Stimulated activated CD4-positive, alpha-beta T cell treated with anti-CD3 and anti-CD28 coated beads, Interleukin-2, amount 100 ng/mL, for 24 hours (primary cell): Measurements from ENCODE around the gene ESD.
"Not testable (repeated sequence)": the region's sequence is repeated elsewhere in the genome, so short reads cannot be mapped to it uniquely, and the experiment has no call there.

ENCODE experiments used
- DNase-seq, 2 donors: peaks; one replicate each; pipeline ENCODE4 v3.0.0-alpha.2; 2020

ESD gene, protein sequence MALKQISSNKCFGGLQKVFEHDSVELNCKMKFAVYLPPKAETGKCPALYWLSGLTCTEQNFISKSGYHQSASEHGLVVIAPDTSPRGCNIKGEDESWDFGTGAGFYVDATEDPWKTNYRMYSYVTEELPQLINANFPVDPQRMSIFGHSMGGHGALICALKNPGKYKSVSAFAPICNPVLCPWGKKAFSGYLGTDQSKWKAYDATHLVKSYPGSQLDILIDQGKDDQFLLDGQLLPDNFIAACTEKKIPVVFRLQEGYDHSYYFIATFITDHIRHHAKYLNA

GRCh38 chr13:46796515-46797474 lies at the start of gene ESD:
ESD (minus strand) TSS chr13:46797161; CDS start chr13:46791413, 5,748 bp downstream.
- DNase-seq: peak; percentile 96 to 97

- DNase-seq: no peak
These were observed 49.8 kb upstream of the ESD start for GRCh38 chr13:46846726-46847125.

GRCh38 chr13:46845146-46845545 lies 48.2 kb upstream of the ESD start:
- DNase-seq: no peak

- DNase-seq: no peak
These were observed 47.5 kb upstream of the ESD start for GRCh38 chr13:46844431-46844830.

DNA sequence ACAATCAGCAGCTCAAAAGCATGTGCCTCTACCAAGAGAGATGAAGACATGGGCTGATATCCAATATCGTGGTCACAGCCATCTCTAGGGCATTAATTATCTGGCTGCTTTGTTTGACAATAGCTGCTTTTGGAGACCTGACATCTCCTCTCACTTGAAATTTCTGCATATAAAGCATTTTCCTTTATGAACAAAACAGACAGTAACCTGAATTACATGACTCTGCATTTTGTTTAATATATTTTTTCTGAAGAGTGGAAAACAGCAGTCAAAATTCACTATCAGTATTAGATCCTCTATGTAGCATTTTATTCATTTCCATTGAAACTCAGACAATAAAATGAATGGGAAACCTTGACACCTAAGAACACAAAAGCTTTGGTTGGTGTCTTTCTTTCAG lies 42.4 kb upstream of the ESD start:
- no peak for DNase-seq

- DNase-seq: no peak
These were observed 37.7 kb upstream of the ESD start for GRCh38 chr13:46834657-46835056.

DNA sequence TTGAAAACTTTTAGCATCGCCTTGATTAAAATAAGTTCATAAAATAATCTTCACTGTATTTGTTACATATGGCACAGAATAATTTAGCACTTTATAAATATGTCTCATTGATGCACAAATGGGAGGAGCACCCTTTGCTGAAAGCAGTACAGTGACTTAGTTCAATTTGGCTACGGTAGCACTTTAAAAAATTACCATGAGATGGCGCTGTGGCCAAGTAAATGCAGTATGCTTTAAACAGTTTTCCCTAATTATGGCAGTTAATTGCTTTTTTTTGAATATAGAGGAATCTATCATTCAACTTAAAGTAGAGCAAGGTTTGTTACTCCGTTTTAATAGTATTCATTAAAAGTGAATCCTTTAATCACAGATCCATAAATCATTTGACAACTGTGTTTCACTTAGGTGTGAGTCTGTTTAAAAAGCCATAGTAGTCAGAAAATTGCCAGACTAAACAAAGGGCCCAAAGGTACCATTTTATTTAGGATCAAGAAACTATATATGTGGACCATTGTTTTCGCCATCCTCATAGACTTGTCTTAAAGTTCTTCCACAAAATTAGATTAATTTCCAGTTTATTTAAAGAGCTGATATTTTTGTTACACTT lies 34.7 kb upstream of the ESD start:
- DNase-seq: peak; percentile 37 to 40

GRCh38 chr13:46830405-46831005 lies 33.5 kb upstream of the ESD start:
- no peak for DNase-seq

- no peak for DNase-seq
These were observed 25.6 kb upstream of the ESD start for GRCh38 chr13:46822551-46822950.

- DNase-seq: no peak
These were observed 21.0 kb upstream of the ESD start for GRCh38 chr13:46817838-46818476.

DNA sequence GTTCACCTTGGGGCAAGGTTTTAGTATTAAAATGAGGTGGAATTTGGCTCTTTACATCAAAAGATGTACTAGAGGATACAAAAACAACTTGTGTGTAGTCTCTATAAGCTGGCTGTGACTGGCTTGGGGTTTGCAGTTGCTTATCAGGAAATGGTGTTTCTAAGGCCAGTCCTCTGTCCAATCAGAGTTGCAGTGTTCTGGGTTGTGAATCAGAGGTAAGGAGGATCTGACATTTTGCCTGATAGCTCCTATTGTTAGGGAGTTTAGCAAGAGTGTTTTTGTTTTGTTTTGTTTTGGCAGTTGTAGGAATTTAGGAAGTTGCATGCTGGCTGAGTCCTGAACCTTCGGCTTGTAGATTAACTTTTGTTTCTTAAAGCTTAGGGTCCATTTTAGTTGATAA lies 20.1 kb upstream of the ESD start:
- DNase-seq: no peak

DNA sequence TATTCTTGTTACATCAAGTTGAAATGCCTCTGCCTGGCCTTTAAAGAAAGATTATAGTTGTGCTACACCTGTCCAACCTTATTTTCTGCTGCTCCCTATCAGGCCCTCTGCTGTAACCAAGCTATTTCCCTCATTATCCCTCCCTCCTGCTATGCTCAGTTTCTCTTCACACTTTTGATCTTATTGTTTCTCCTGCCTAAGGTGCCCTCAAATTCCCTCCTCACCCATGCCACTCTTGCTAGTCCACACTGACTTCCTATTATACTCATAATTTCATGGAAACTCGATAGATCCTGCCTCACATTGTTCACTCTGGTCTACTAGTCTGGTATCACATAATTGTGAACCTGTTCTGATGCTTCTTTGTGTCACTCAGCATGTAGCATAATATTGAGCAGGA lies 19.4 kb upstream of the ESD start:
- DNase-seq: no peak

GRCh38 chr13:46812301-46812797 lies 15.4 kb upstream of the ESD start:
- DNase-seq: no peak

DNA sequence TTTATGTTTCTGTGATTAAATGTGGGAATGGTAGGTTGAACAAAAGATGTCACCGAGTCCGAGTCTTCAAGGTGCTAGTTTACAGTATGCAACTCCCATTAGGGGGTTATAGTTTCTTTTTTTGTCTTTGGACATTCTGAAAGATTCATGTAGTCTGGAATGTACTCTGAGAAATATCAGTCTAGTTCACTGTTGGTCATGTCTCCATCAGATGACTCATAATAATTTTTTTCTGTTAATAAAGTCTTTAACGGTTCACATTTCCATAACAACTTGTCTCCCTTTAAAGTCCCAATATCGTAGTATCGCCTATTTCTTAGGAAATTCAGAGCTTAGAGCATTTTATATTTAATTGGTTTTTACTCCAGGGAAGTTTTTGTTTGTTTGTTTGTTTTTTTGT lies 13.5 kb upstream of the ESD start:
- DNase-seq: no peak

GRCh38 chr13:46804921-46805320 lies 8.0 kb upstream of the ESD start:
- not testable (repeated sequence) for DNase-seq

DNA sequence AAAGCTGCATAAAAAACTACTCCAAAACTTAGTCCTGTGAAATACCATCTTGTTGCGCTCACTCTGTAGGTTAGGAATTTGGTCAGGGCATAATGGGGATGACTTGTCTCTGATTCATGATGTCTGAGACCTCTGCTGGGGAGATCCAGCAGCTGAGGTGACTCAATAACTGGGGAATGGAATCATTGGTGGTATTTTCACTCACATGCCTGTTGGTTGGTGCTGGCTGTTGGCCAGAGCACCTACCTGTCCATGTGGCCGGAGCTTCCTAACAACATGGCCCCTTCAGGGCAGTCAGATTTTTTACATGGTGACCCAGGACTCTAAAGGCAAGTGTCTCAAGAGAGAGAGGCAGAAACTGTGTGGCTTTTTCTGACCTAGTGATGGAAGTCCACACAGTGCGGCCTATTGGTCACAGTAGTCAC lies 7.4 kb upstream of the ESD start:
- DNase-seq: no peak

GRCh38 chr13:46803586-46803985 lies 6.6 kb upstream of the ESD start:
- no peak for DNase-seq

DNA sequence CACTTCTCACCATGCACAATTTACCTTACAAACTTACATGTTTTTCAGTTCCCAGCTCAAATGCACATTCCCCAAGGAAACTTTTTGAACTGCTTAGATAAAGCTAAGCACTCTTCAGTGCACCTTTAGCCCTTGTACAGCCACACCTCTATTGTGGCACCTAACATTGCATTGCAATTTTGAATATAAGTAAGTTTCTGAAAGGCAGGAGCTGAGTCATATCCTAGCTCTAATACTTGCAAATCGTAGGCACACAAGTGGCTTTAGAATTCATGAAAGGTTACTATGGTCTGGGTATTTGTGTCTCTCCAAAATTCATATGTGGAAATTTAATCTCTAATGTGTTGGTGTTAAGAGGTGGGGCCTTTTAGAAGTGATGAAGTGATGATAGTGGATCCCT lies 4.9 kb upstream of the ESD start:
- DNase-seq: no peak

DNA sequence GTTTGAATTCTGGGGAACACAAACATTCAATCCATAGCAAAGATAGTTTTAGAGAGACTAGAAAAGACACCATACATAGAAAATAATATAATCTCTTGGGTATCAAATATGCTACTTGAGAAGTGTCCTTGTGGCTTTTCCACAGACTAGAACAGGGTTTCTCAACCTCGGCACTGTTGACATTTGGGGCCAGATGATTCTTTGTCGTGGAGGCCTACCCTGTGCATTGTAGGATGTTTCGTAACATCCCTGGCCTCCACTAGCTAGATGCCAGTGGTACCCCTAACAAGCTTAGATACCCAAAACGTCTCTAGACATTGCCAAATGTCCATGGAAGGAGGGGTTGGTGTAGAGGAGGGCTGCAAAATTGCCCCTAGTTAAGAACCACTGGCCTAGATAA lies 2.2 kb upstream of the ESD start:
- no peak for DNase-seq

GRCh38 chr13:46797501-46798237 lies 708 bp upstream of the ESD start:
- no peak for DNase-seq

DNA sequence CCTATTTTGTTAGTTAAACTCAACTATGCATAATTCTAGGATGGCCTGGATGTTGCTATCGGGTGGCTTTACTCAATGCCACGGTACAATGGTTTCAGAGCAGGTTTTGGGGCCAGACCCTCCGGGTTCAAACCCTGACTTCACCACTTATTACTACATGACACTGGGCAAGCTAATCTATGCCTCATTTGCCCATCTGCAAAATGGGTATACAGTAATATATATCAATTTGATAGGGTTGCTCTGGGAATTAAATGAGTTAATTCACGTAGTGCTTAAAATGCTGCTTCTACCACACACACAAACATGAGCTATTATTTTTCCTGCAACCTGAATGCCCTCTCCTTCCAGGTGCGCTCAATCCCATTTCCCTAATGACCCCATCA lies 839 bp downstream of the ESD start:
- DNase-seq: no peak

DNA sequence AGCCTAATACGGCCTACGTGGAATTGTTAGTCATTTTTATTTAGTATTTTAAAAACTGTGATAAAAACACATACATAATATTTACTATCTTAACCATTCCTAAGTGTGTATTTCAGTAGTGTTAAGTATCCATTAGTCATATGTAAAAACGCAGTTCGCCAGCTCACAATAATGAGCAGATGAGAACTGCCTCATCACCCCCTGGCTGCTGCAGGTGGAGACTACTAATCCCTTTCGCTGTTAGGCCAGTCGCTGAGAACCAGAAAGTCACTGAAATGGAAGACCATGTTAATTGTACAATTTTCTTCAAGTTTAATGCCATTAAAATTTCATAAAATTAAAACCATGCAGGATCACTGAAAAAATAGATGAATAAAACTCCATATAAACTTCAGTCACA lies 1.6 kb downstream of the ESD start:
- DNase-seq: no peak
